ENCODE results near the gene TTLL11.

Gene TTLL11

DNA sequence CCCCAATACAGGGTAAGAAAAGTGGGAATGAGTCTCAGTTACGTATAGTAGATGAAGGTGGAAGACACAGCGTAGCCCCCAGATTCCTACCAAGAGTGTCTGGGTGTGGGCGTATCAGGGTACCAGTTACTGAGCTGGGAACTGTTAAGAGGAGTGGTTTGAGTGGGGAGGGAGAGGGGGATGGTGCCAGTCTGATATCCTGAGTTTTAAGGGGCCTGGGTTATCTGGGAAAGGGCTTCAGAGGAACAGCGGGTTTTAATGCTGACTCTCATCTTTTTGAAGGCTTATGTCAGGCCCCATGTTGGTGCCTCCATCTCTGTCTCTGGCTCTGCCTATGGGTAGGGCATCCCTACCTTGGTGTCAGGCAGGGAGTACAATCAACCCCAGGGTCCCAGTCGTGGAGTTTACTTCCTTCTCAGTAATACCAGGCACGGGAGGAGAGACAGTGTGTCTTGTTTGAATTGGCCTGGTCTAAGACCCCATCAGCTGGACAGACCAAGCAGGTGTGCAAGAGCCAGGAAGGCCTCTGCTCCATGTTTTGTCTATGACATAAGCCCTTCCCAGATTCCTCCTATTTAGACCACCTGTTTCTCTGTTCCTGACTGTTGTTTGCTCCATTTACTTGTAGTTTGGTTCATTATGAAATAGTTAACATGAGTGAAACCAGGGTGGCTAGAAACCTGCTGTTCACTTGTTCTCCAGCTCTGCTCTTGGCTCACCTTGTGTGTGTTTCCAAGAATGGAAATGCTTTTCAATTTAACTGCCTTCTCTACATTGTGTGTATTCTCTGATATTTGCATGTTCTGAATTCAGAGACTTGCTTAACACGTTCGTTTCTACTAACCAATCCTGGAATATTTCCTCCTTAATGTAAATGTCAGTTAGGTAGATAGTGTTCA, 316.1 kb downstream of the TTLL11 start:
- no peak for DNase-seq

DNA sequence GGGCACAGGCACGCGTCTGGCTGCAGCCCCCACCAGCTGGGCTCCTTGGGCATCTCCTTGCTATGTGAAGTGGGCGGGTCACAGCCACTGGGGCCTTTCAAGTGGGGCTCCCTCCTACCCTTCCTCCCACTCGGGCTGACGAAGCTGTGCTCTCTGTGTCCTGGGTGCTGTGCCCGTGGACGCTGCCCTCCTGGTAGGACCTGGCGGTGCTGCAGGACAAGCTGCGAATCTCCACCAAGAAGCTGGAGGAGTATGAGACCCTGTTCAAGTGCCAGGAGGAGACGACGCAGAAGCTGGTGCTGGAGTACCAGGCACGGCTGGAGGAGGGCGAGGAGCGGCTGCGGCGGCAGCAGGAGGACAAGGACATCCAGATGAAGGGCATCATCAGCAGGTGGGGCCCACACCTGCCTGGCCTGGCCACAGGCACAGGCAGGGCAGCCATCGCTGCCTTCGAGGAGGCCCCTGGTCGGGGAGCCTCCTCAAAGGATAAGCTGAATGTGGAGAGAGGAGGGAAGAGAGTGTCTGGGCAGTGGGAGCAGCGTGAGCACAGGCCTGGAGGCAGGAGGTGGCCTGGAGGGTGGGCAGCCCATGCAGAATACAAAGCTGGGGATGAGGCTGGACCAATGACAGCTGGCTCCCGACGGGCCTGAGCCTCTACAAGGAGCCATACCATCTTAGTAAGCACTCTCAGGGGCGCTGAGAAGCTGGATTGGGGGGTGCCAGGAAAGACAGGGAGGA, 316.9 kb downstream of the TTLL11 start:
- DNase-seq = no peak

DNA sequence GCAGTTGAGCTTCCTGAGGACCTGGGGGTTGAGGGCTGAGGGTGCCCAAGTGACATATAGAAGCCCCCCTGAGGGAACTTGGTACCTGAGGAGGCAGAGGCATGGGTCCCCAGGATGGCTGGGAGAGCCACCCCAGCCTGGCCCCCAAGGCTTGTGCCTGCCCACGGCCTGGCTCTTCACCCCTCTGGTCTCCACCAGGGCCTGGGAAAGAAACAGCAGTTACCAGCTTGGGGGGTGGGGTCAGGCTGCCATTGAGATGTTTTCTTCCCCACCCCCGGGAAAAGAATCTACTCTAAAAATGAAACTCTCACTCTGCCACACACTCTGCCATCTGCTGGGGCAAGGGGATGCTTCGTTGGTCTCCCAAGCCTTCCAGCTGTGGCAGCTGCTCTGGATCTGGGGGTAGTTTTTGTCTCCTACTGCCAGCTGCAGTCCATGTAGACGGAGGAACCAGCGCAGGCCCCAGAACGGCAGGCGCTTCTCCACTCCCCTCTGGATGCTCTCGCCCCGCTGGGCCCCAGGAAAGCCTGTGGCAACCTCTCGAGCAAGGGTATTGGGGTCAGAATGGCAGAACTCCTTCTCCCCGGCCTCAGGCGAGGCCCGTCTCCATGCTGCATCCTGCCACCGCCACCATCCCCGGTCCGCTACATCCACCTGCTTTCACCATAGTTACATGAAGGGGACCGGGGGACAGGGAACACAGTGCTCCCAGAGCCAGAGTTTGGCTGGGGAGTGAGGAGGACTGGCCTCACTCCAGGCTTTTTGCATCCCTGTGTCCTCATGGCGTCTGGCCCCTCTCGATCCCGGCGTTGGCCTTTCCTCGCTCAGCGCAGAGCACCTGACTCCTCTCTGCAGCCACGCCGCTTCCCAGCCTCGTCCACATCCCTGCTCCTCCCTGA, 318.1 kb downstream of the TTLL11 start:
- no peak for DNase-seq

DNA sequence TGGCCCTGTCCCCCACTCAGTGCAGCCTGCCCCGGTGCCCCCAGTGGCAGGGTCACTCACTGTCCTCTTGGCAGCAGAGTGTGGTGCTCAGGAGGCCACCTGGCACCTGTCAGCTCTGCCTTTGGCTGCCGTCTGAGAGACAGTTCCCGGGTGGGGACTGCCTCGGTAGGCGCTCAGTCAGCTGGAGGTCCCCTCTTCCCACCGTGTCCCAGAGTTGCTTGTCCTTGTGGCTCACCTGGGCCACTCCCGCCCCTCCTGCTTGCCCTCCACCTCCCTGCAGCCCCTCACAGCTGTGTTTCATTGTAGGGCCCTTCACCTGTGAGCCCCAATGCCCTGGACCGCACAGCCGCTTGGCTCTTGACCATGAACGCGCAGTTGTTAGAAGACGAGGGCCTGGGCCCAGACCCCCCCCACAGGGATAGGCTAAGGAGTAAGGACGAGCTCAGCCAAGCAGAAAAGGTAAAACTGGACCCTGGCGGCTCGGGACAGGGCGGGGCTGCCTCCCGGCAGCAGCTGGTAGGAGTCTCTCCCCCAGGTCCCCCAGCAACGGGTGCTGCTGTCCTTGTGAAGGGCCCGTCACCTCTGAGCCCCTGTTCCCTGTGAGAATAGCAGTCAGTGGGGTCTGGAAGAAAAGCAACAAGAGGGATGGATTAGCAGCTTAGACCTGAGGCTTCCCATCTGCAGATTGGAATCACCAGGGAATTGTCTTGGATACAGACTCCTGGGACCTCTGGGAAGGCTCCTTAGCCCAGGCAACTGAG, 319.0 kb downstream of the TTLL11 start:
- DNase-seq = no peak

DNA sequence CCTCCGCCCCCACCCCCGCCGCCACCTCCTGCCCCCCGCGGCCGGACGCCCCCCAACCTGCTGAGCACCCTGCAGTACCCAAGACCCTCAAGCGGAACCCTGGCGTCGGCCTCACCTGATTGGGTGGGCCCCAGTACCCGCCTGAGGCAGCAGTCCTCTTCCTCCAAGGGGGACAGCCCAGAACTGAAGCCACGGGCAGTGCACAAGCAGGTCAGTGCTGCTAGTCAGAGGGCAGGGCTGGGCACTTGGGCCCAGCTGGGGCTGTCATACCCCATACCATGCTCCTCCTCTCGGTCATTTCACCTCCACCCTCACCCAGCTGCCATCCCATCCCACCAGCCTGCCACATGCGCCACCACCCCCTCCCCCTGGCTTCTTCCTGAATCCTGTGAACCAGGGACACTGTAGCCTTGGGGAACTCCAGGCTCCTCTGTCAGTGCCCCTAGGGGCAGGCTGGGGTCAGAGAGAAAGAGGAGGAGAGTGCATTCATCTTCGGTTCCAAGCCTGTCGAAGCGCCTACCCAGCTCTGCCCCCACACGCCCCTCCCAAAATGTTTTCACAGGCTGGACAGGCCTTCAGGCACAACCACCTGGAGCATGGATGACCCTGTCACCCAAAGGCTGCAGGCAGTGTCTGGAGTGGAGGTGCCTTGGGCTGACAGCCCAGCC, 319.7 kb downstream of the TTLL11 start:
- no peak for DNase-seq

DNA sequence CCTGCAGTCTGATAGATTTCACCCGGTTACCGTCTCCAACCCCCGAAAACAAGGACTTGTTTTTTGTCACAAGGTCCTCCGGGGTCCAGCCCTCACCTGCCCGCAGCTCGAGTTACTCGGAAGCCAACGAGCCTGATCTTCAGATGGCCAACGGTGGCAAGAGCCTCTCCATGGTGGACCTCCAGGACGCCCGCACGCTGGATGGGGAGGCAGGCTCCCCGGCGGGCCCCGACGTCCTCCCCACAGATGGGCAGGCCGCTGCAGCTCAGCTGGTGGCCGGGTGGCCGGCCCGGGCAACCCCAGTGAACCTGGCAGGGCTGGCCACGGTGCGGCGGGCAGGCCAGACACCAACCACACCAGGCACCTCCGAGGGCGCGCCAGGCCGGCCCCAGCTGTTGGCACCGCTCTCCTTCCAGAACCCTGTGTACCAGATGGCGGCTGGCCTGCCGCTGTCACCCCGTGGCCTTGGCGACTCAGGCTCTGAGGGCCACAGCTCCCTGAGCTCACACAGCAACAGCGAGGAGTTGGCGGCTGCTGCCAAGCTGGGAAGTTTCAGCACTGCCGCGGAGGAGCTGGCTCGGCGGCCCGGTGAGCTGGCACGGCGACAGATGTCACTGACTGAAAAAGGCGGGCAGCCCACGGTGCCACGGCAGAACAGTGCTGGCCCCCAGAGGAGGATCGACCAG, 320.4 kb downstream of the TTLL11 start:
- no peak for DNase-seq
